LNCAP (cell line): Measurements from ENCODE around the gene HOXA6.

ENCODE experiments used
- TF ChIP-seq, protein P1 (sequence below): fragments of 450-650 bp; IDR thresholded peaks from 2 replicates; pipeline ENCODE4 v1.5.1; 2017; ENCODE audit warnings: mild to moderate bottlenecking

The HOXA6 gene

DNA sequence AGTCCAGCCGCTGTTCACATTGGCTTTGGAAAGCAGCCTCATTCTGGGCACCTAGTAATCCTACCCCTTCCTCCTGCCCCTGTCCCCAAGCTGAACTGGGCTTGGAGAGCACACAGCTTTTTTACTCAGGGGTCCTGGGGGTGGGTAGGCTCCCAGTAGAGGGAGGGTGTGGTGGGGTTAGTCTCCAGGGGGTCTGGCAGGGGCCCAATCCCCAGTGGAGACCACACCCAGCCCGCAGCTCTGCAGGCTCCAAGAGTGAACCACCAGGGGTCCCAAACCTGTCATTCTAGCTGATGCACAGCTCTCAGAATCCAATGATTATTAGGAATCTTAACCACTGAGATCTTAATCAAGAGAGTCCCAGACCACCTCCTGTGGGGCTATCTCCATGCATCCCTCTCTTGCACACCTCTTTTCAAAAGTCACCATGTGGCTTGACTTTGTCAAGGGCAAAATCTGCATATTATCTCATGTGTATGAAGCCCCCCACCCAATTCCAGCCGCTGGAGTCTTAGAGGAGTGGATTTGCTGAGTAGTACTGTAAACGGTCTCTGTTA, 34.8 kb upstream of the HOXA6 start:
- TF ChIP-seq, protein P1, sequence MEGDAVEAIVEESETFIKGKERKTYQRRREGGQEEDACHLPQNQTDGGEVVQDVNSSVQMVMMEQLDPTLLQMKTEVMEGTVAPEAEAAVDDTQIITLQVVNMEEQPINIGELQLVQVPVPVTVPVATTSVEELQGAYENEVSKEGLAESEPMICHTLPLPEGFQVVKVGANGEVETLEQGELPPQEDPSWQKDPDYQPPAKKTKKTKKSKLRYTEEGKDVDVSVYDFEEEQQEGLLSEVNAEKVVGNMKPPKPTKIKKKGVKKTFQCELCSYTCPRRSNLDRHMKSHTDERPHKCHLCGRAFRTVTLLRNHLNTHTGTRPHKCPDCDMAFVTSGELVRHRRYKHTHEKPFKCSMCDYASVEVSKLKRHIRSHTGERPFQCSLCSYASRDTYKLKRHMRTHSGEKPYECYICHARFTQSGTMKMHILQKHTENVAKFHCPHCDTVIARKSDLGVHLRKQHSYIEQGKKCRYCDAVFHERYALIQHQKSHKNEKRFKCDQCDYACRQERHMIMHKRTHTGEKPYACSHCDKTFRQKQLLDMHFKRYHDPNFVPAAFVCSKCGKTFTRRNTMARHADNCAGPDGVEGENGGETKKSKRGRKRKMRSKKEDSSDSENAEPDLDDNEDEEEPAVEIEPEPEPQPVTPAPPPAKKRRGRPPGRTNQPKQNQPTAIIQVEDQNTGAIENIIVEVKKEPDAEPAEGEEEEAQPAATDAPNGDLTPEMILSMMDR = no peak

DNA sequence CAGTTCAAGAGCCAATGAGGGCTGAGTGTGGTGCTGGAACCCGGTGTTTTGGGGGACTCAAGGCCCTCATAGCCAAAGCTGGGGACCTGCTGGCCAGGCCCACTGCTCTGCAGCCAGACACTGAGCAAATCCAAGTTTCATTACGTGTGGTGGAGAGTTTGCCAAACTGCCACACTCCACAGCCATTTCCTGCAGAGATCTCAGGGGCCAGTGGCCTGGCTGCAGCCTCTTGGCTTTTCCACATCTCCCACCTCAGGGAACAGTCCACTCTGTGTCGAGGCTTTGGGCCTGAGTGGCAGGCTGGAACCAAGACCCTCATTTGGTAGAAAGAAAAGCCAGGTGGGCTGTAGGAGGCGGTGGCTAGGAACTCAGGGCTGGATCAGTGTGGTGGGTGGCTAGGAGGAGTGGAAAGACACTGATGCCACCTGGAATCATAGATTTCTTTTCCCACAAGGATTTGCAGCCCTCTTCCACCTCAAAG, 34.3 kb upstream of the HOXA6 start:
- TF ChIP-seq, protein P1 = no peak

DNA sequence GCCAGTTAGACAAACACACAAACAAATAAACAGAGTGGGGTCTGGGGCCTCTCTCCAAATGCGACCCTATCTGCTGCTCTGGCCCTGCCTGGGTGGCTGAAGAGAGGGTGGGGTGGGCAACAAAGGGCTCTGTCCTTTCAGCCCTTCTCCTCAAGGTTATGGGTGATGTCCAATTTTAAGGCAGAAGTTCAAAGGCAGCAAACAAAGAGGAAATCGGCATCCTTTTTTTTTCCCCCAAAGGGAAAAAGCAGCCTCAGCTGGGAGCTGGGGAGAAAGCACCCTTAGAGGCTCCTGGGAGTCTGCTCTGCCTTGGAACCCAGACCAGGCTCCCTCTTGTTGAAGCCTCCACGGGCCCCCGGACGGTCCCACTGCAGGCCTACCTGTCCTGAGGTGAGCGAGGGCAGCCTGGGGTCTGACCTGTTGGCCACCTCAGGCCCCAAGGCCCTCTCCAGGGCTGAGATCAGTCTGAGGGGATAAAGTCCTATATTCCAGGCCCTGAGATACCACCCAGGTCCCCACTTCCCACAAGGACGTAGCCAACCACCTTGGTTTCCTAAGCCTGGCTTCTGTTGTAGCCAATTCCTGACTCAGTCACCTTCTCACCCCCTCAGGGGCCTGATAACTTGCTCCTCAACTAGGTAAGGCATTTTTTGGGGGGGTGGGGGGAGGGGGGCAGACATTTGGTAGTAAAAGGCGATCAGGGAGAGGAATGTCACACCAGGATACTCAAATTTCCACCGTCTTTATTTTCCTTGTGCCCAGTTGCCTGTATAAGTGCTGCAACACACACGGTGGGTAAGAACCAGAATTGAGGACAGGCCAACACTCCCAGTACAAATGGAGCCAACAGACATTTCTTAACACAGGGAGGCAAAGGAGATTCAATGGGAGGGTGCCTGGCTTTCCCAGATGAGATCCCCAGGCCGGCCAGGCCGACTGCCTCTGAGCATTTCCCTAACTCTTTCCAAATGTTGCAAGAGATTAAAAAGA, 33.2 kb upstream of the HOXA6 start:
- TF ChIP-seq, protein P1 = no peak

DNA sequence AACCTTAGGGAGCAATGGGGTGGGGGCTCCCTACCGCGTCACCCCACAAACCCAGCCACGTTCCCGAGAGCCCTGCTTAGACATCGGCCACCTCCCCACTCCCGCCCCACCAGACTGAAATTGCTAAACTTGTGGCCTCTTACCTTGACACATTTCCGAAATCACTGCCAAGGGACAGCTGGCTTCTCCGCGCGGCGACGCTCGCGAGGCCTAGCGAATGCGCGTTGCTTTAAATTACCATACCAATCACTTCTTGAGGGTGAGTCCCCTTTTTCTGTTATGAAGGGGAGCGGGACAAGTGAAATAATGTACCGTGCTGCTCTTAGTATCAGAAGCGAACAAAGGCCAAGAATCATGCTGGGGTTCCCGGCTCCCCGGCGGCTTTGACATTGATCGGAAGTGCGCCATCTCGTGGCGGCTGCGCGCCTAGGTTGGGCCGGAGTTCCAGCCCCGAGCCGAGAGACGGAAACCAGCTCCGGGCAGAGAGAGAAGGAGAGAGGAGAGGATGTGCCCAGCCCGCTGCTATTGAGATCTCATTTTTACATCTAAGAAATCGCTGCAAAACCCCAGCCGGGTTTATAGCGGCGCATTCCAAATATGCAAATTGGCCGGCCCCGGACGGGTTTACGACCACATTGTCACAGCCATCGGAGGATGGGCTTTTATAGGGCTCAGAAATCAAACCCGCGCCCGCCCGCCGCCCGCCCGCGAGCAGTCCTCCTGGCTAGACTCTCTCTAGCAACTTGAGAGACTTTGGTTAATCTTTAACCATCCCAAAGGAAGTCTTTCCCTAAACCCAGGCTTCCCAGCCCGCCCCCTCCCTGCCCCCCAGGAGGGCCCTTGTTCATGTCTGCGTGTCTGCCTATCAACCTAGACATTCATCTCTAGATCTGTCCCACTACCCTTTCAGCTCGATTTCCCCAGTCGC, 32.2 kb upstream of the HOXA6 start:
- TF ChIP-seq, protein P1 = peak; percentile 90

DNA sequence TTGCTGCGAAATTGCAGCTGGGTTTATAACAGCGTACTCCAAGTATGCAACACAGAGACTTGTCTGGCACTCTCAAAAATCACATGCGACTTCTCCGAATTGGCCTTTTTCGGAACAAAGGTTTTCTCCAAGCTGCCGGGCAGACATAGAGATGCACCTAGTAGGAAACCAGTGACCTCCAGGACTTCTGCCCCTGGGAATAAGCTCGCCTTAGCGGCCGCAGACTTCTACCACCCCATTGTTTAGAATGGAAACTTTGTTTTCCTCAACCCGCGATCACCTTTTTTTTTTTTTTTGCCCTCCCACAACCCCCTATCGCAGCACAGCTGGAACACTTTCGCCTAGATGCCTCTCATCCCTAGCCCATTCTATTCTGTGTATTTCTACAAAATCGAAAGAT, 31.5 kb upstream of the HOXA6 start:
- TF ChIP-seq, protein P1 = no peak

DNA sequence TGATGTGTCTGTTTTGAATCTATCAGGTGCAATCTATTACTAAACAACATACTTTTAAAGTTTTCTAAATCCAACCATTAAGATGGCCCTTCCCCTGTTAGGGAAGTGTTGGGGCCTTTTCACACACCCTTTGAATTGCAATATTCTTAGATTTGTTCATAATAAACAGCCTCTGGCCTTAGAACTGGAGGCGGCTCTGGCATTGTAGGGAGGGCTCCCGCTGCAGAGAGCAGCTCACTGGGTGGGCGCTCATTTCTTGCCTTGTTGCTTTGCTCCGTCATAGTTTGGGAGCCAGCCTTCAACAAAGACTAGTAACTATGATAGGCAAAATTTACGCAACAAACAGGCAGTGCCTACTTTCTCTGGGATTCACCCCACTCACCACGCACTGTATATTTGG, 30.8 kb upstream of the HOXA6 start:
- TF ChIP-seq, protein P1 = no peak

DNA sequence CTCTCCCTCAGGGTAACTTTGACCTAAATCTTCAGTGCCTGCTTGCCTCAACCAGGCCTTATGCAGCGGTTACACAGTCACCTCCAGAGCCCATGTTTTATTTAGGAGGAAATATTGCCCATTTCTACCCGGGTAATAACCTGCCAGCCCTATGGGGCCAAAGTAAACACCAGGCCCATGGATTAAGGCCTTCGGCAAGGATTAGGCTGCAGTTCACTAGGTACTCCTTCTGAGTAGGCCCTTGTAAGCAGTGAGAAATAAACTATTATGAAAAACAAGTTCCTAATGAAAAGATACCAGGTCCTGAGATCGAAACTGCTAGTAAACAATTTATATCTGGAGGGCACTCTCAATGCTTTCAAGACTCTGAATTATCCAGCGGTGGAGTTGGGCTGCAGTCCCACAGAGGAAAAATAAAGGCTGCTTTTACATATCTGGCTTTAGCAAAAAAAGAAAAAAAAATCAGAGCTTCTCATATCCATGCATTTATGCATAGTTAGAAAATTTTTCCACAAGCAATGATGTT, 30.3 kb upstream of the HOXA6 start:
- TF ChIP-seq, protein P1 = no peak
